NCI-H460 (cell line): ENCODE data around the gene MARF1. TPM values are rescaled to one million over a fixed set of nuclear protein-coding genes. Genes with fewer than 3 reads are reported as not detected.

Experiments
- DNase-seq: peaks from one replicate; pipeline ENCODE4 v3.0.0-alpha.2; 2016; ENCODE audit warnings: low read depth; ENCODE audit errors: extremely low read depth
- total RNA-seq: library from RNA; depleted of rRNA; stranded (reverse); fragments of >200 nt; shearing (Covaris generic); gene quantifications from 2 replicates; pipeline ENCODE4 v1.2.3, GENCODE V29; 2014

The MARF1 gene
- total RNA-seq, 1 experiment from 2014 or later: 22.2 TPM

DNA sequence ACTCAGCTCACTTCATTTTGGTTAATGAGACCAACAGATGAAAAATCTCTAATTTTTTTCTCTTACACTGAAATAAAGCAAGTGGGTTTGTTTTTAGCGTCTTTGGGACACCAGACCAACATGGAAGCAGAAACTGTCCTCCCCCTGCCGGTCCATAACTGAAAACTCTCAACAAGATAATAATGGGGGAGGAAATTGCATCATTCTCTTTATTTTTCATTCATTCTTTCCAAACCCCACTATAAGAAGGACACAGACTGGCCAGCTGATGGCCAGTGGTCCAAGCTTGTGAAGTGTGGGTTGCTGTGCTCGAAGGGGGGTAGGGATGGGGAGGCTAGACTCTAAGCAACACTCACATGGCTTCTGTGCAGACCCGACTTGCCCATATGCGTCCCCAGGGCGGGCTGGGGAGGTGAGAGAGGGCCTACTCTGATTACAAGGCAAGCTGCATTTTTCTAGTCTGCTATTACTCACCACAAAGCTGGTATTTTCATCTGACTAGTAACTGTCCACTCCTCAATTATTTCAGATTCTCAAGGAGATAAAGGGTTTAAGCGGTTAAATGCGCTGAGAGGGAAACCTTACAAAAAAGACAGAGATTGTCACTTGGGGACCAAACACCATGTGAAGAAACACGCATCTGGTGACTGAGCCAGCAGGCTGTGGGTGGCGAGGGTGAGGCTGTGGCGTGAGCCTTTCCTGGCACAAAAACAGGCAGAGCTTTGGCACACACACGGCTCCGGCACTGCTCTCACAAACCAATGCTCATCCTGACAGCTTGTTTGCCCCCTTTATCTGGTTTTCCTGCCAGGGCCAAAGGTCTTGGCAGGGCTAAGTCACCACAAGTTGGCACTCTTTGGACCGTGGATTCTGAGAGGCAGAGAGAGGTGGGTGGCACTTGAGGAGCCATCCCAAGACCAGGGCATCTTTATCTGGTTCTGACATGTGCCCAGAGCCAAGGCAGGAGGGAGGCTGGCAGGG, 38.2 kb downstream of the MARF1 start:
- no peak for DNase-seq

GRCh38 chr16:15602285-15603044, 40.5 kb downstream of the MARF1 start:
- no peak for DNase-seq

DNA sequence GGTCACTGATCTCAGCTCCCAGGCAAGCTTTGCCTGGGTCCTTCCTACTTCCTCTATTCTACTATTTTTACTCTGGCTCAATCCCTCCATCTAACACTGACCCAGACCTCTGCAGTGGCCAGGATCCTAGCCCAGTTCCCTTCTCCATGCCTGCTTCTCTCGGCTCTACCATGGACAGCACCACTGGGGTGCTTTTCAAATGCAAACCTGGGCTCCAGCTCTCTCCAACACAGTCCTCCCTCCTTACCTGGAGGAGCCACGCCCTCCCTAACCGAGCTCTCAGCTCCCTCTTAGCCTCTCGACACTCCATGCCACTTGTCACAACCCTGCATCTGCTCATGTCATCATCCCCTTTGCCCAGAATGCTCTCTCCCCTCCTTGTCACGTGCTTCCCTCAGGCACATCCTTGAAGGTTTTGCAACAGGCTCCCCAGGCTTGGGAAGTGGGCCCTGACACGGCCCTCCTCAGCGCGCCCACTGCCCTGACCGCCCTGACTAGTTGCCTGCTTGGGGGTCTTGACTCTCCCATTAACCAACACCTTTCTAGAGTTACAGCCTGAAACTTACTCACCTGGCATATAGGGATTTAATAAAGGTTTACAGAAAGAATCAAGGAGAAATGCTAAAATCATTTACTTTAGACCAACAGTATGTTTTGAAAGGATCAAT, 41.6 kb downstream of the MARF1 start:
- DNase-seq: no peak

DNA sequence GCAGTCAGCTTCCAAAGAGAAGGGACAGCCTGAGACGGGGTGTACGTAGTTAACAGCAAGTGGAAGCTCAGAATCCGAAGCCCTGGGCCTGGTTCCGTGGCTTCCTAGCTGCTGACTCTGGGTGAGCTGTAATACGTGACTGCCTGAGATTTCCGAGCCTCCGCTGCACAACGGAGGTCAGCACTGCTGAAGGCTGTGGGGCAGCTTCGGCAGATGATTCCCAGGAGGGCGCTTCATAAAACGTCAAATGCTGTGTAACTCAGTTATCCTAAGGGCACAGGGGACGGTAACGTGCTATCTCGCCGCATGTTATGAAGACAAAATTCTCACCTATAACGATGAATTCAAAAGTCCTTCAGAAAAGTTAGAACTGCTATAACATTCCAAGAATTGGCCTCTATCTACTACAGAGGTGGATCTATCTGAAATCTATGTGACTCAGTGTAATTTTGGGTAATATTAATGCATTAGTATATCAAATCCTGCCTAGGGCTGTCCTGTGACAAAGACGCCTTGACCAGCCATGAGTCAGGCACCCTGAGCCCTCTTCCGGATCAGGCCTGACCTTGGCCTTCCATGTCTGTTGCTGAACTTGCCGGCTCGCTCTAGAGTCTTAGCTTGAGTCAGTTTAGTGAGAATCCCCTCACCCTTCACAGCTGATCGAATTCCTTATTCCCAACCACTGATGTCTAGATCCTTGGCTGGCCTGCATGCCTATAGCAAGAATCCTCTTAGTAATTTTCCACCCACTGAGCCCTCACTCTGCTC, 43.5 kb downstream of the MARF1 start:
- DNase-seq: no peak

DNA sequence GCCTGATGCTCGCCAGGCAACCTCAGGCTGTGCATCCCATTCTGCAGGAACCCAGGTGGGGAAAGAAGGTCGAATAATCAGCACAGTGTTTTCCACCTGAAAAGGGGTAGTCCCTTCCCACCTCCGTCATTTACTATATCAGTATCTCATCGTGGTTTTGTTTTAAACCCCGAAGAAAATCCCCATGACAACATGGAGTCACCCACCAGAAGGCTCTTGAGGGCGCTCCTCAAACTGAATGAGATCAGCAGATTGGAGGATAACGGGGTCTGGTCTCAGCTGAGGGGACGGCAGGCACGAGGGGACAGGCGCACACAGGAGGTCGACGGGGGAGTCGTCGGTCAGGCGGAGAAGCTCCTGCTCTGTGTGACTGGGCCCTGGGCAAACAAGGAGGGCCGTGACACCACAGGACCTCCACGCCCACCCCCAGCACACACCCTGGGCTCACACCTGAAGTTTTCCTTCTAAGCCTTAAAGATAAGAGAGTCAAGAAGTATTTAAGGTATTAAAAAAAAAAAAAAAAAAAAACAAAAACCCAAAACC, 44.2 kb downstream of the MARF1 start:
- no peak for DNase-seq

DNA sequence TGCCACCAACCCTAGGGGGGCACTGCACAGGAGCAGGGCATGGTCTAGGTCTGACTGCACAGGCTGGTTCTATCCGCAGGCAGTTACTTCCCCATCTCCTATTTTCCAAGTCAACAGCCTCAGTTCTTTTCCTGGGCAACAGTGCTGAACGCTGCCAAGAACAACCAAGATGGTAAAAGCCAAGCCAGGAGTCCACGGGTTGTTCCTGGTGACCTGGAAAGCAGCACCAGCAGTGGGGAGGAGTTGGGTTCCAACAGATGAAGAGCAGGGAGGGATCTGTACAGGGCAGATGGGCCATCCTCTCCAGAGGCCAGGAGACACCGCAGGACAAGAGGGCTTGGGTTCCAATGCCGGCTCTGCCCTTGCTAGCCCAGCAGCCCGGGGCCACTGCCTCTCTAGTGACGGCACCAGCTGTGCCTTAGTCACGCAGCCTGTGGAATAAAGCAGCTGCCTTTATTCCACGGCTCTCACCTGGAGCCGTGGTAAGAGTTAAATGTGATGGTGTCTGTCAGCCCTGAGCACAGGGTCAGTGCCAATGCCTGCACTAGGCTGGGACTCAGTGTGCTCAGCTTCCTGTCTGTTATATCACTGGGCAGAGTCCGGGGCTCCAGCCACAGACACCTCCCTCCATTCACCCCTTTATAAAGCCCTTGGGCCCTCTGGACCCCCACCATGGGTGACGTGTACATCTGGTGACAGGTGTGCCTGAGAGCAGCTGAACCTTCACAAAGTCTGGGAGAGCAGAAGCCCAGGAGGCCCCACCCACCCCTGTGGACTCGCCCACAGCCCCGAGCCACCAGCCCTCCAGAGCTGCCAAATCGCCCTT, 44.9 kb downstream of the MARF1 start:
- DNase-seq: no peak

DNA sequence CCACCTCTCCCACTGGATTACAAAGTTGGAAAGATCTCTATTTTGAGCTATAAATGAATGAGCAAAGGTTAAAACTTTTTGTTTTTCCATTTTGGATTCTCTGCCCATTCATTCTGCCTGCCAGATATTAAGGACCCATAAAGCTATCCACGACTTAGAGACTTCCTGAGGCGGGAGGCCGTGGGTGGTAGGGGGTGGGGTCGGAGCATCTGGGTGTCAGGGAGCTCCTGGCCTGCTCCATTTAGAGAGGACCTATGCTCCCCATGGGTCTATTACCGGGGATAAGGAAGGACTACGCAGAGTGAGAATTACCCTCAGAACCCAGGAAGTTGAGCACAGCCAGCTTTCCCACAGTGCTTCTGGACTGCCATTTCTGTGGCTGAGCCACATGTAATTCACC, 45.8 kb downstream of the MARF1 start:
- DNase-seq: no peak

- no peak for DNase-seq
Observed at GRCh38 chr16:15594711-15595320, 48.1 kb downstream of the MARF1 start.

- no peak for DNase-seq
Observed at GRCh38 chr16:15593235-15593634, 49.7 kb downstream of the MARF1 start.

DNA sequence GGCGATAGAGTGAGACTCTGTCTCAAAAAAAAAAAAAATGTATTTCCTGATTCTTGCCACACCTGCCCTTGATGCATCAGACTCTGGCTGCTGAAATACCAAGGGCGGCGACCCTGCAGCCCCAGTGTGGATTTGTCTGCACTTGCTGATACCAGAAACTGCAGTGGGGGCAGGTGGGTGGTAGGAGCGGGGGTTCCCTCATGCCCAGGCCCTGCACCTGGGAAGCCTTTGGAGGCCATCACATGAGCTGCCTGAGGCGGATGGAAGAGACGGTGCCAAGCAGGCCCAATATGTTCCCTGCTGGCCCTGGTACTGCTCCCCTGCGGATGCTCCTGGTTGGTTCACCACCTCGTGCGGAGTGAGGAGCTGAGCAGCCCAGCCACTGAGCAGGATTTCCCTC, 50.6 kb downstream of the MARF1 start:
- no peak for DNase-seq

- DNase-seq: no peak
Observed at GRCh38 chr16:15587152-15587825, 55.7 kb downstream of the MARF1 start.

DNA sequence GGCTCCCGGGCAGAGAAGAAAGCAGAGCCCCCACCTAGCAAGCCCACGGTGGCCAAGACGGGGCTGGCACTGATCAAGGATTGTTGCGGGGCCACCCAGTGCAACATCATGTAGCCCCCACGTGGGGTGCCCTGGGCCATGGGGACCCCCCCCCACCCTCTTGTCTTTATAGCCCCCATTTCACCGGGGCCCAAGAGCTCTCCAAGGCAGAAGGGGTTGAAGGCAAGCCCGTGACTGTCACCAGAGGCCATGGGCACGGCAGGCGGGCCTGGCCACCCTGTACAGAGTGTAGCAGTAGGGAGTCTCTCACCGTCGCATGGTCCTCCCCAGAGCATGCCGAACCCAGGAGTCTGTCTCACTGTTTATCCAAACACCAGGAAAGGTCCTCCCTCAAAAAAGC, 56.2 kb downstream of the MARF1 start:
- DNase-seq: no peak

- DNase-seq: no peak
Observed at GRCh38 chr16:15585956-15586355, 57.0 kb downstream of the MARF1 start.

DNA sequence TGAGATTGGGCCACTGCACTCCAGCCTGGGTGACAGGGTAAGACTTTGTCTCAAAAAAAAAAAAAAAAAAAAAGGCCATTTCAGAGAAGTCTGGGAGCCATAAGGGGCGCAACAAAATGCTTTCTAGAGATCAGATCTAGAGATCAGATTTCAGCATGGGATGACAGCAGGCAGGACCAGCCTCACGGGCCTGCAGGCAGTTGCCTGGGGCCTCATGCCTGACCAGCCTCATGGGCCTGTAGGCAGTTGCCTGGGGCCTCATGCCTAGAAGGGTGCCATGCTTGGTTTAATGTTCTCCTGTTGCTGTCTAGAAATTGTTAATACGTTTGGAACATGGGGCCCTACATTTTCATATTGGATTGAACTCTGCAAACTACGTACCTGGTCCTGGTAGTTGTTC, 59.4 kb downstream of the MARF1 start:
- no peak for DNase-seq

DNA sequence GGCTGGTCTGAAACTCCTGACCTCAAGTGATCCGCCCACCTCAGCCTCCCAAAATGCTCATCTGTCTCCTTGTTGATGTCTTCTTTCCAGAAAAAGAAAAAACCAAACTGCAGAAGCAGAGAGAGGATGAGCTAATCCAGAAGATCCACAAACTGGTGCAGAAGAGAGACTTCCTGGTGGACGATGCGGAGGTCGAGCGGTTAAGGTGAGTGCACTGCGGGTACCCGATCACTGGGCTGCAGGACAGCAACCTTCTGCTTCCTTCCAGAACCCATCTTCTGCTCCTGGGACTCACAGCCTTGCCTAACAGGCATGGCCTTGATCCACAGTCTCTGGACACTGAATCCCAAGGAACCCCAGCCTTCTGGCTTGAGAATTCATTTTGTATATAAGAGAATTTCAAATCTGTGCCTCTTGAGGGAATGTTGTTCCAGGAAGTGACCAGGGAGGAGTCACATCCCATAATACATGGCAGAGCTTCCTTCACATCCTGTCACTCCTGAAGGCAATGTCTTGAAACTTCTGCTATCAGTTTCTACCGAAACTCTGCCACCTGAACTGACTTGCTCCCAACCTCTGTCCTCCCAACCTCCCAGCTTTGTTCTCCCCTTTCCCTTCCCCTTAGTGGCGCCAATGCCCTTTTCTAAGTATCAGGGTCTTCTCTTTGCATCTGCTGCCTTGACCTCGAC, 61.7 kb downstream of the MARF1 start:
- DNase-seq: no peak

DNA sequence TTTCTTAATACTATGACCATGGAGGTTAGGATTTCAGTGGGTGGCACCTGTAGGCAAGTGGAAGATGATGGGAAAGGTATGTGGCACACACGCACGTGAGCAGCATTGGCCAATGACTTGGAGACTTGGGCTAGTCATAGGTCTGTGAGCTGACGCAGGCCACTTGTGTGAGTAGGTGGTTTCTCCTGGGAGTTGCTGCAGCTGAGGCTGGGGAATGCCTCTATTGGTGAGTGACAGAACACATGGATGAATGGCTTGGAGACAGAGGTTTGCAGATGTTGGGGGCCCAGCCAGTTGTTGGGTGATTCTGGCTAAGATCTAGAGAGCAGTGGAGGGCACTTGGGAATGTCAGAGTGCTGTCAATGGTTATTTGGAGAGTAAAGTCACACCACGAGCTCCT, 64.1 kb downstream of the MARF1 start:
- DNase-seq: no peak
